Common myeloid progenitor, CD34-positive (primary cell): ENCODE measurements around the gene PAWR.

ENCODE experiments used
- CTCF ChIA-PET: fragments of 350-600 bp; sonication (Branson Sonifier 250); formaldehyde crosslinking; loops from one replicate; lab custom pipeline; 2021; ENCODE audit warnings: antibody characterized with exemption; lab: Charles Lee
- POLR2A ChIA-PET: fragments of 350-600 bp; sonication (Branson Sonifier 250); formaldehyde crosslinking; loops from one replicate; lab custom pipeline; 2021; ENCODE audit warnings: antibody characterized with exemption; lab: Charles Lee
- DNase-seq, 3 donors: peaks; one replicate each; pipeline versions ENCODE4 v3.0.0 to v3.0.0-alpha.2; 2013
- H3K27ac ChIP-seq, 2 experiments: 1 replicate in 1 of 2; 2 replicates in 1 of 2; pipeline ENCODE4 v1.7.0; 2013; ENCODE audit warnings: inconsistent platforms in 2 of 2, low read length in 2 of 2, mild to moderate bottlenecking in 2 of 2, low read depth in 1 of 2, moderate library complexity in 1 of 2; ENCODE audit not compliant: severe bottlenecking in 2 of 2, insufficient read depth in 1 of 2, poor library complexity in 1 of 2
- H3K27me3 ChIP-seq, 5 experiments: replicated peaks in 2 of 5; 1 replicate in 3 of 5; 2 replicates in 2 of 5; pipeline versions ENCODE4 v1.6.1 to v1.7.0; 2013; ENCODE audit warnings: low read length in 4 of 5, mild to moderate bottlenecking in 2 of 5, moderate library complexity in 2 of 5, inconsistent platforms in 1 of 5; ENCODE audit not compliant: insufficient read depth in 5 of 5, control insufficient read depth in 4 of 5
- H3K36me3 ChIP-seq, 4 experiments: 1 replicate in 2 of 4; 2 replicates in 2 of 4; pipeline versions ENCODE4 v1.6.1 to v1.7.0; 2013; ENCODE audit warnings: low read length in 3 of 4, control low read depth in 1 of 4, mild to moderate bottlenecking in 1 of 4; ENCODE audit not compliant: control insufficient read depth in 4 of 4, insufficient read depth in 4 of 4
- H3K4me1 ChIP-seq, 4 experiments: 1 replicate in 3 of 4; 2 replicates in 1 of 4; pipeline versions ENCODE4 v1.6.1 to v1.7.1; 2013; ENCODE audit warnings: low read length in 3 of 4, mild to moderate bottlenecking in 3 of 4, control low read depth in 1 of 4, inconsistent platforms in 1 of 4, moderate library complexity in 1 of 4; ENCODE audit not compliant: control insufficient read depth in 4 of 4, insufficient read depth in 4 of 4; ENCODE audit errors: control extremely low read depth in 1 of 4
- H3K4me3 ChIP-seq, 7 experiments: 1 replicate in 4 of 7; 2 replicates in 3 of 7; pipeline versions ENCODE4 v1.5.1 to v1.7.0; 2013; ENCODE audit warnings: mild to moderate bottlenecking in 7 of 7, low read length in 6 of 7, moderate library complexity in 6 of 7, inconsistent platforms in 2 of 7, low read depth in 2 of 7, control low read depth in 1 of 7; ENCODE audit not compliant: insufficient read depth in 4 of 7, control insufficient read depth in 1 of 7; ENCODE audit errors: extremely low read depth in 1 of 7
- H3K9me3 ChIP-seq, 5 experiments: 1 replicate in 4 of 5; 2 replicates in 1 of 5; pipeline versions ENCODE4 v1.6.1 to v1.7.1; 2013; ENCODE audit warnings: low read length in 4 of 5, mild to moderate bottlenecking in 2 of 5, inconsistent platforms in 1 of 5, low read depth in 1 of 5, moderate library complexity in 1 of 5; ENCODE audit not compliant: control insufficient read depth in 4 of 5, insufficient read depth in 2 of 5; ENCODE audit errors: control extremely low read depth in 1 of 5
- WGBS: methylation state at CpG from one replicate; pipeline ENCODE4 v1.1.5; 2013; ENCODE audit not compliant: insufficient coverage; 5-methylcytosine and 5-hydroxymethylcytosine counted together

The PAWR gene

DNA sequence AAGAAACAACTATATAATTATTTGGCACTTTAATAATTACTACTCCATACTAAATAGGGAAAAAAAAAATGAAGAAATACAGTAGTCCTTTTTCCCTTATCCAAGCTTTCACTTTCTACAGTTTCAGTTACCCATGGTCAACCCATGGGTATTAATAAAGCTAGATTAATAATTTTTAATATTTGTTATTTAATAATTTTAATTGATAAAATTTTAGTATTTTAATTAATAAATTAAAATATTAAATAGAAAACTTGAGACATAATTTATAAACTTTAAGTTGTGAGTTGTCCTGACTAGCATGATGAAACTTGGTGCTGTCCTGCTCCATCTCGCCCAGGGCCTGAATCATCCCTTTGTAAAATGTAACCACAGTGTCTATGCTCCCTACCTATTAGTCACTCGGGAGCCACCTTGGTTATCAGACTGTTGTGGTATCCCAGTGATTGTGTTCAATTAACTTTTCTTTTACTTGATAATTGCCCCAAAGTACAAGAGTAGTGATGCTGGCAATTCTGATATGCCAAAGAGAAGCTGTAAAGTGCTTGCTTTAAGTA is 71.8 kb downstream of the PAWR start:
- ChIA-PET POLR2A (interaction anchor here (0.6 kb wide), 1 partner anchor 101 kb away, joined by 3 read pairs; no protein-coding TSS in a partner anchor), CTCF (no interaction called here)
- Histone ChIP-seq H3K9me3 (no peaks in the 10 kb centered on the region), H3K27me3 (no peaks in the 10 kb centered on the region), H3K4me3 (no peak overlapping the region), H3K27ac (no peak overlapping the region), H3K4me1 (no peaks in the 10 kb centered on the region), H3K36me3 (peaks cover 3 to 19% (median 18%) of the 10 kb centered on the region in 4 experiments)
- DNase-seq, result no peak
- WGBS, result 100% methylated on average over 1 of the region's 2 CpGs

DNA sequence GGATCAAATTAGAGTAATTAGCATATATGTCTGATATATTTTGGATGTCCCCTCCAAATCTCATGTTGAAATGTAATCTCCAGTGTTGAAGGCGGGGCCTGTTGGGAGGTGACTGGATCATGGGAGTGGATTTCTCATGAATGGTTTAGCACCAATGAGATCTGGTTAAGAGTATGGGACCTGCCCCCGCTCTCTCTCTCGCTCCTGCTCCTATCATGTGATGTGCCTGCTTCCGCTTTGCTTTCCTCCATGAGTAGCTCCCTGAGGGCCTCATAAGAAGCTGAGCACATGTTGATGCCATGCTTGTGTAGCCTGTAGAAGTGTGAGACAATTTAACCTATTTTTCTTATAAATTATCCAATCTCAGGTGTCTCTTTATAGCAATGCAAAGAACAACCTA is 73.1 kb downstream of the PAWR start:
- ChIA-PET POLR2A (no interaction called here), CTCF (interaction anchor here (1.3 kb wide), 1 partner anchor 14 kb away, joined by 5 read pairs; no protein-coding TSS in a partner anchor)
- DNase-seq, result no peak
- no peak overlapping the region for H3K27ac ChIP-seq
- H3K27me3 ChIP-seq, result no peaks in the 10 kb centered on the region
- H3K4me3 ChIP-seq, result no peak overlapping the region
- H3K36me3 ChIP-seq, result peaks cover 3 to 19% (median 18%) of the 10 kb centered on the region in 4 experiments
- WGBS, result 100% methylated on average over 1 of the region's 4 CpGs
- no peaks in the 10 kb centered on the region for H3K4me1 ChIP-seq
- no peaks in the 10 kb centered on the region for H3K9me3 ChIP-seq

DNA sequence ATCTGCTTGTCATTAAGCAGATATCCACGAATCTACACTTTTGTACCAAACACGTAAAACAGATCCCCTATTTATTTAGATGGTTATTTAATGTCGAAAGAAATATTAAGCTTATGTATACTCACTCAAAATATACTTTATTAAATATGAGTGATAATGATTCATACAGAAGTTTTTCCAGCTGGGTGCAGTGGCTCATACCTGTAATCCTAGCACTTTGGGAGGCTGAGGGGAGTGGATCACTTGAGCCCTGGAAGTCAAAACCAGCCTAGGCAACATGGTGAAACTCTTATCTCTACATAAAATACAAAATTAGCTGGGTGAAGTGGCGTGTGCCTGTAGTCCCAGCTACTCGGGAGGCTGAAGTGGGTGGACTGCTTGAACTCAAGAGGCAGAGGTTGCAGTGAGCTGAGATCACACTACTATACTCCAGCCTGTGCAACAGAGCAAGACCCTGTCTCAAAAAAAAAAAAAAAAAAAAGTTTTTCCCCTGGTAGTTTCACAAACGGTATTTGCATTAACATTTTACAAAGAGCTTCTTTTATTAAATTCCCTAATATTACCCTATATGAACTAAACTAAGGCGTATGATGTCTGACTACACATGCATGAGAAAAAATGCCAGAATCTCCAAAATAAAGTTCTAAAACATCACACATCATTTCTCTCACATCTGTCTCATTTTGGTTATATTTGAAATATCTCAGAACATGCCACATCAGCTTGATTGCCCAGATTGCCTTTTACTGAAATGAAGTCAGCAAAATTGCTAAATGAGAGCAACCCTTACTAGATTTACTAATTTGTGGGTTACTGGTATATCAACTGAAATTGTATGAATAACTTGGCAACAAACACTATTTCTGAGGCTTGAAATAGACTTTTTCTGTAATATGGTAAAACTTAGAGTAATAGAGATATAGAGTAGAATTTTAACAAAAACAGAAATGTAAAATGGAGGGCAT is 74.9 kb downstream of the PAWR start:
- POLR2A ChIA-PET, result no interaction called here
- CTCF ChIA-PET, result interaction anchor here (1.4 kb wide), 1 partner anchor 122 kb away, joined by 4 read pairs; no protein-coding TSS in a partner anchor

DNA sequence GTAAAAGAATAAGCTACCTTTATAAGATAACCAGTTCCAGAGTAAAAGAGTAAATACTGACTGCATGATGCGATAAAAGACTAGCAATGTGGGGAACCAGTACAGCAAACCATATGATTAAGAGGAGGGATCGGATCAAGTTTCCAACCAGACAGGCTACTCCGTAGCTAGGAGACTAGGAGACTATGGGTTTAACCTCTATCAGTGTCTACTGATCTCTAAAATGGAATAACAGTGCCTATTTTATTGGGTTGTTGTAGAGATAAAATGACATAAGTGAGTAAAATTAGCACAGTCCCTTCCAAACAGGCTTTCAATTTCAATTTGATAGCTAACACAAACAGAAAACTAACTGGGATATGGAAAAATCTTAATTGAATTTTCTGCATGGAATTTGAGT is 76.0 kb downstream of the PAWR start:
- 93% methylated on average over 2 of the region's 3 CpGs for WGBS
- H3K27ac ChIP-seq, result no peak overlapping the region
- ChIA-PET CTCF (interaction anchor here (1.2 to 1.4 kb wide), 2 partner anchors 22 to 123 kb away, joined by 3 to 4 read pairs; no protein-coding TSS in a partner anchor), POLR2A (no interaction called here)
- no peak for DNase-seq
- peaks cover 1 to 5% (median 3%) of the 10 kb centered on the region in 5 experiments for H3K9me3 ChIP-seq
- no peak overlapping the region for H3K4me3 ChIP-seq
- H3K4me1 ChIP-seq, result no peaks in the 10 kb centered on the region
- H3K36me3 ChIP-seq, result peaks cover 4 to 15% (median 13%) of the 10 kb centered on the region in 4 experiments
- H3K27me3 ChIP-seq, result no peaks in the 10 kb centered on the region

More for the DNA sequence above, 74.9 kb downstream of the PAWR start:
- Histone ChIP-seq H3K4me1 (no peaks in the 10 kb centered on the region), H3K27ac (no peak overlapping the region), H3K36me3 (peaks cover 3 to 19% (median 18%) of the 10 kb centered on the region in 4 experiments), H3K9me3 (peaks cover 0 to 1% (median 0%) of the 10 kb centered on the region in 5 experiments), H3K4me3 (no peak overlapping the region), H3K27me3 (no peaks in the 10 kb centered on the region)
- whole genome bisulfite sequencing, result 96% methylated on average over 3 of the region's 7 CpGs
- no peak for DNase-seq

DNA sequence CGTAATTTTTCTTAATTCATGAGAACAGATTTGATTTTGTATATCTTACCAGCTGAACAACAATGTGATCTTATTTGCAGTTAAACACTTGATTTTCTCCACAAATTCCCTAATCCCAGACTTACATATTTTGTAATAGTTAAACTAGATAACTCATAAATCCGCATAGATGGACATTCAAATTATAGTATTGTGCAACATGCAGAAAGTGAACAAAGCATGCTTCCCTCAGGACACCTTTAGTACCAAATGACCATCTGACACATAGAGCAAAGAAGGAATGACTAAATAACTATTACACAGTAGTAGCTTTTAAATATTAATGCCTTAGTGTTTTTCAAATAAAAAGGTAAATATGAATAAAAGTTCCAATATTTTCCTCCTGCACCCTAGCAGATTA is 88.9 kb downstream of the PAWR start:
- WGBS, result 100% methylated on average over 1 of the region's 2 CpGs
- Histone ChIP-seq H3K4me1 (no peaks in the 10 kb centered on the region), H3K9me3 (no peaks in the 10 kb centered on the region), H3K36me3 (peaks cover 2 to 7% (median 3%) of the 10 kb centered on the region in 4 experiments), H3K27ac (no peak overlapping the region), H3K4me3 (no peak overlapping the region), H3K27me3 (no peaks in the 10 kb centered on the region)
- ChIA-PET POLR2A (no interaction called here), CTCF (no interaction called here)
- no peak for DNase-seq

DNA sequence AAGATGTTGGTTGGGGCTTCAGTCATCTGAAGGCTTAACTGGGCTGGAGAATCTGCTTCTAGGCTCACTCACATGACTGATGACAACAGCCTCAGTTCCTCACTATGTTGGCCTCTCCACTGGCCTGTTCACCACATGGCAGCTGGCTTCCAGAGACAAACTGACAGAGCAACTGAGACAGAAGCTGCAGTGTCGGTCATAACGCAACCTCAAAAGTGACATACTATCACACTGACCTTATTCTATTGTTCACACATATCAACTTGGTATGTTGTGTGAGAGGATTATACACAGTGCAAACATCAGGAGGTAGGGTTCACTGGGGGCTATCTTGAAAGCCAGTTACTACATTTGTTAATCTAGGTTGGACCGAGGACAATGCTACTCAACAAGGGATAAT is 92.9 kb downstream of the PAWR start:
- peaks cover 2 to 7% (median 3%) of the 10 kb centered on the region in 4 experiments for H3K36me3 ChIP-seq
- ChIA-PET CTCF (no interaction called here), POLR2A (no interaction called here)
- no CpG with 5 or more reads among the region's 3 CpGs for WGBS
- H3K9me3 ChIP-seq, result no peaks in the 10 kb centered on the region
- no peak overlapping the region for H3K27ac ChIP-seq
- DNase-seq, result no peak
- no peaks in the 10 kb centered on the region for H3K27me3 ChIP-seq
- no peaks in the 10 kb centered on the region for H3K4me1 ChIP-seq
- H3K4me3 ChIP-seq, result no peak overlapping the region
